Aorta (tissue), 5 donors: ENCODE measurements around the gene NR6A1. TPM values are rescaled to one million over a fixed set of nuclear protein-coding genes. Genes with fewer than 3 reads are reported as not detected.

Experiments
- ATAC-seq: fragments of 200-7000 bp; cut with Tn5 transposase; one replicate; pipeline ENCODE4 v1.9.1; 2022; ENCODE audit warnings: moderate library complexity; ENCODE audit not compliant: low FRiP score
- DNase-seq, 2 donors: peaks; one replicate each; pipeline ENCODE4 v3.0.0-alpha.2; 2020
- H3K27ac ChIP-seq, 2 donors: one replicate each; pipeline ENCODE4 v1.5.1; 2013; ENCODE audit warnings: low read length in 2 of 2, mild to moderate bottlenecking in 2 of 2, moderate library complexity in 2 of 2, control low read depth in 1 of 2, inconsistent platforms in 1 of 2, low read depth in 1 of 2
- H3K27me3 ChIP-seq, 2 donors: one replicate each; pipeline ENCODE4 v1.6.1; 2013; ENCODE audit warnings: control low read depth in 1 of 2, low read length in 1 of 2, mild to moderate bottlenecking in 1 of 2, moderate library complexity in 1 of 2; ENCODE audit not compliant: insufficient read depth in 2 of 2, control insufficient read depth in 1 of 2
- H3K36me3 ChIP-seq, 2 donors: one replicate each; pipeline ENCODE4 v1.6.1; 2013; ENCODE audit warnings: control low read depth in 1 of 2, low read length in 1 of 2, mild to moderate bottlenecking in 1 of 2; ENCODE audit not compliant: insufficient read depth in 2 of 2, control insufficient read depth in 1 of 2
- H3K4me1 ChIP-seq, 2 donors: one replicate each; pipeline ENCODE4 v1.6.1; 2013; ENCODE audit warnings: low read length in 2 of 2, control low read depth in 1 of 2, mild to moderate bottlenecking in 1 of 2, moderate library complexity in 1 of 2; ENCODE audit not compliant: insufficient read depth in 2 of 2, control insufficient read depth in 1 of 2
- H3K4me3 ChIP-seq, 2 donors: one replicate each; pipeline ENCODE4 v1.5.1; 2013; ENCODE audit warnings: low read length in 2 of 2, control low read depth in 1 of 2, mild to moderate bottlenecking in 1 of 2
- H3K9me3 ChIP-seq: one replicate; pipeline ENCODE4 v1.6.1; 2013; ENCODE audit warnings: mild to moderate bottlenecking, low read length; ENCODE audit not compliant: control insufficient read depth
- WGBS, 2 donors: extraction: QIAGEN DNeasy Blood & Tissue Kit; methylation state at CpG; one replicate each; pipeline ENCODE4 v1.1.7; 2013; 5-methylcytosine and 5-hydroxymethylcytosine counted together
- intact Hi-C, 2 donors: fragments of 100-400 bp; cut with DNase I; formaldehyde crosslinking; loops; one replicate each; pipeline versions ENCODE4 v1.14.2 to v1.15.0; 2022
- polyA plus RNA-seq, 2 donors: library from polyadenylated mRNA; stranded (reverse); fragments of 200-250 nt; gene quantifications; one replicate each; pipeline ENCODE4 v1.2.3, GENCODE V29; 2013
- total RNA-seq, 2 donors: library from RNA; stranded (reverse); fragmentation: NEBNext Ultra II Directional; extraction: Animal tissue kit (Norgen Biotek cat#: 25700); gene quantifications; one replicate each; pipeline ENCODE4 v1.2.1, GENCODE V29; 2021
- donor health status: healthy with polysubstance abuse.
- donor health status: Bipolar disorder and iron deficiency.
- donor health status: DM: no; HTN: no; CAD: no.
- donor health status: DM: no; HTN: no; CAD: no.
- donor health status: DM: yes; HTN: yes; CAD: no.

The NR6A1 gene
- total and polyA plus RNA-seq, 4 donors = 0.26 to 1.6 (median 0.46) TPM

DNA sequence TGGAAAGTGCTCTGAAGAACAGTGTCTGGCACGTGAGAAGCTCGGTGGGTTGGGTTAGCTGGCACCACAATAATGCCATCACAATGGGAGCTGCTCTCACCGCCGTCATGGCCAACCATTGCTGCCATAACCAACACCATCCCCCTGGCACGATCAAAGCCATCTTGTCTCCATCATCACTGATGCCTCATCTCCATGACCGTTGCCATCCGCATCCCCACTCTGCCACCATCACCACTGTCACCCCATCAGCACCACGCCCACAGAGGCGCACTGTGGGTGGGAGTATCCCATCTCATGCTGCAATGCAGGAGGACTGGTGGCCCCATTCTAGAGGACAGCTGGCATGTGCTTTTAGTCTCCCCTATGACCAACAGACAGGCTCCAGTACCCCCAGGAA, 287.6 kb downstream of the NR6A1 start:
- intact Hi-C loops = no loop called here
- Histone ChIP-seq H3K27ac (no peak overlapping the region), H3K36me3 (no peaks in the 10 kb centered on the region), H3K4me3 (no peak overlapping the region), H3K4me1 (no peaks in the 10 kb centered on the region), H3K9me3 (peaks cover 3% of the 10 kb centered on the region), H3K27me3 (no peaks in the 10 kb centered on the region)
- 94 to 96% methylated on average over 9 of the region's 9 CpGs for WGBS, 2 donors
- no peak for DNase-seq
- ATAC-seq = no peak

GRCh38 chr9:124482431-124483031, 288.6 kb downstream of the NR6A1 start:
- Histone ChIP-seq H3K36me3 (no peaks in the 10 kb centered on the region), H3K4me3 (no peak overlapping the region), H3K27me3 (no peaks in the 10 kb centered on the region), H3K9me3 (peaks cover 3% of the 10 kb centered on the region), H3K4me1 (no peaks in the 10 kb centered on the region), H3K27ac (no peak overlapping the region)
- ATAC-seq (no peak), DNase-seq (no peak)
- intact Hi-C loops = no loop called here
- 30 to 31% methylated on average over 26 of the region's 26 CpGs for WGBS, 2 donors

DNA sequence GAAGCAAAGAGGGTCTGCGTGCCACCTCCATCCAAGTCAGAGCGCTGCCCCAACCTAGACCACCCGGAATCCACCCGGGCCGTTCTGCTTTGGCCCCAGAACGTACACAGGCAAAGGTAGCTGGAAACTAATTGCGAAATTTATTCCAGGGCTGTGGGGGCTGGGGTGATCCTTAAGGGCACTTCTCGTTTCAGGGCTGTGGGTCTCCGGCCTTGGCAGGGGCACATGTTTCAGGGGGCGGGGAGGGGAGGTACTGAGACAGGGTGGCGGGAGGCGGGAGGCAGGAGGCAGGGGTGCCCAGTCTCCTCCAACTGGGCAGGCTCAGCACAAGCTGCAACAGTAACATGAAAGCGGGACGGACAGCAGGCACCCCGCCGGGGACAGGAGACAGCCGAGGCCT, 290.0 kb downstream of the NR6A1 start:
- Histone ChIP-seq H3K27ac (no peak overlapping the region), H3K27me3 (no peaks in the 10 kb centered on the region), H3K36me3 (no peaks in the 10 kb centered on the region), H3K4me1 (no peaks in the 10 kb centered on the region), H3K9me3 (peaks cover 3% of the 10 kb centered on the region), H3K4me3 (no peak overlapping the region)
- 56 to 60% methylated on average over 16 to 17 of the region's 17 CpGs for WGBS, 2 donors
- intact Hi-C loops = no loop called here
- no peak for ATAC-seq
- no peak for DNase-seq

DNA sequence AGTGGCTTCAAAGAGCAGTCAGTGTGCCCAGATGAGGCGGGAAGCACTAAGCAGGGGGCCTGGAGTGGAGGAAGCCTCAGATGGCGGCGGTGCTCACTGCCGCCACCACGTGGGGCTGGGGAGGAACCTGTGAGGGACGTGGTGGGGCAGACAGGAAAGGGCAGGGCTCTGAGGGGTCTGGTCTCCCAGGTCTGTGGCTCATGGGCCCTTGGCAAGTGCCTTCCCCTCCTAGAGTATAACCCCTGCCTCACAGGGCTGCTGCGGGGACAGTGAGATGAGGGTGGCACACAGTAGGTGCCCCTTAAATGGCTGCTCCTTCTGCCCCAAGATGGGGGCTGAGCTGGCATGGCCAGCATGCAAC, 290.5 kb downstream of the NR6A1 start:
- intact Hi-C loops = no loop called here
- Histone ChIP-seq H3K36me3 (no peaks in the 10 kb centered on the region), H3K4me3 (no peak overlapping the region), H3K4me1 (no peaks in the 10 kb centered on the region), H3K27ac (no peak overlapping the region), H3K9me3 (peaks cover 3% of the 10 kb centered on the region), H3K27me3 (no peaks in the 10 kb centered on the region)
- no peak for ATAC-seq
- DNase-seq = no peak
- WGBS, 2 donors = 16 to 19% methylated on average over 7 of the region's 7 CpGs

- Histone ChIP-seq H3K36me3 (no peaks in the 10 kb centered on the region), H3K27me3 (no peaks in the 10 kb centered on the region), H3K27ac (no peak overlapping the region), H3K9me3 (peaks cover 3% of the 10 kb centered on the region), H3K4me3 (no peak overlapping the region), H3K4me1 (no peaks in the 10 kb centered on the region)
- ATAC-seq = no peak
- DNase-seq = no peak
- intact Hi-C loops = no loop called here
- 60 to 66% methylated on average over 6 of the region's 6 CpGs for WGBS, 2 donors
These were observed 291.0 kb downstream of the NR6A1 start for GRCh38 chr9:124479947-124480620.

DNA sequence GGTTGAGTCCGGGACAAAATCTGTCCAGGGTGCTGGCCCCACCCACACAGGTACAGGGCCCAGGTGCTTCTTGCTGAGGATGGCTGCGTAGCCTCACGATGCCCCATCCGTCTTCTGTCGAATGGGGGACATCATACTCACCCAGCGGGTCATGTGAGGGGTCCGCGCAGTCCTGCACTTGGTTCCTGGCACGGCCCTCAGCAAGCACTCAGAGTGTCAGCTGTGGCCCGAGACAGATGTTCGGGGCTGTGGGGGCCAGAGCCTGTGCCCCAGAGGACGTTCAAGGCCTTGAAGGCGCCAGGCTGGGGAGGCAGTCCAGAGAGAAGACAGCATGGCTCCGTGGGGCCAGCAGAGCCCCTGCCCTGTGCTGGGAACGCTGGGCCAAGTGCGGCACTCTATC, 291.7 kb downstream of the NR6A1 start:
- ATAC-seq = no peak
- Histone ChIP-seq H3K4me3 (no peak overlapping the region), H3K9me3 (peaks cover 3% of the 10 kb centered on the region), H3K27ac (no peak overlapping the region), H3K36me3 (no peaks in the 10 kb centered on the region), H3K4me1 (no peaks in the 10 kb centered on the region), H3K27me3 (no peaks in the 10 kb centered on the region)
- WGBS, 2 donors = 80 to 84% methylated on average over 16 of the region's 16 CpGs
- intact Hi-C loops = no loop called here
- DNase-seq = no peak

GRCh38 chr9:124478354-124478753, 292.8 kb downstream of the NR6A1 start:
- H3K9me3 ChIP-seq = peaks cover 1% of the 10 kb centered on the region
- WGBS, 2 donors = 30 to 35% methylated on average over 12 of the region's 12 CpGs
- ATAC-seq (no peak), DNase-seq (no peak)
- H3K4me1 ChIP-seq = no peaks in the 10 kb centered on the region
- H3K27ac ChIP-seq = no peak overlapping the region
- no peaks in the 10 kb centered on the region for H3K27me3 ChIP-seq
- intact Hi-C loops = no loop called here
- H3K4me3 ChIP-seq = no peak overlapping the region
- no peaks in the 10 kb centered on the region for H3K36me3 ChIP-seq

GRCh38 chr9:124477648-124478285, 293.3 kb downstream of the NR6A1 start:
- intact Hi-C loops = no loop called here
- ATAC-seq = no peak
- Histone ChIP-seq H3K4me1 (no peaks in the 10 kb centered on the region), H3K9me3 (no peaks in the 10 kb centered on the region), H3K27me3 (no peaks in the 10 kb centered on the region), H3K36me3 (no peaks in the 10 kb centered on the region), H3K27ac (no peak overlapping the region), H3K4me3 (no peak overlapping the region)
- no peak for DNase-seq
- WGBS, 2 donors = 2% methylated on average over 37 to 53 of the region's 53 CpGs

DNA sequence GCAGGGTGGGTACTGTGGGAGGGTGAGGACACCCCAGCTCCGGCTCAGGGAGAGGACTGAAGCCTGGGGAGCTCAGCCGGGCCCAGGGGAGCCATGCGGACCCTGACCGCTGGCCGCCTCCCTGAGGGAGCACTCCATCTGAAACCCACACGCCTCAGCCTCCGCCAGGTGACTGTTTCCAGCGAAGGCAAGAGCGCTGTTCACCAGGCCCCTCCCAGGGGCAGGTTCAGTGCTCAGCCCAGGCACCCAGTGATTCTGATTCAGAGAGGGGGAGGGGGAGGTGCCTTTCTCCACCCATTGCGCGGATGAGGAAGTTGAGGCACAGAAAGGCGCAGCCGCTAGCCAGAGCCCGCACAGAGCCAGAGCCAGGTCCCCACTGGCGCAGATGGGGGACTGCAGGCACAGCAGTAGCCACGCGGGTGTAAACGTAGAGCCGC, 293.9 kb downstream of the NR6A1 start:
- H3K27ac ChIP-seq = no peak overlapping the region
- H3K9me3 ChIP-seq = no peaks in the 10 kb centered on the region
- no peak overlapping the region for H3K4me3 ChIP-seq
- intact Hi-C loops = no loop called here
- ATAC-seq (no peak), DNase-seq (no peak)
- no peaks in the 10 kb centered on the region for H3K27me3 ChIP-seq
- H3K36me3 ChIP-seq = no peaks in the 10 kb centered on the region
- no peaks in the 10 kb centered on the region for H3K4me1 ChIP-seq
- WGBS, 2 donors = 25 to 30% methylated on average over 17 to 19 of the region's 19 CpGs
